Glomerular endothelial cell (primary cell): ENCODE measurements around the gene PRSS56. TPM values are rescaled to one million over a fixed set of nuclear protein-coding genes. Genes with fewer than 3 reads are reported as not detected.
"Not testable (repeated sequence)": the region's sequence is repeated elsewhere in the genome, so short reads cannot be mapped to it uniquely, and the experiment has no call there.

ENCODE experiments used
- DNase-seq: peaks from one replicate; pipeline ENCODE4 v3.0.0-alpha.2; 2011; ENCODE audit warnings: low read depth, low spot score; ENCODE audit errors: extremely low read depth
- total RNA-seq: library from RNA; depleted of rRNA; stranded (reverse); fragments of >200 nt; gene quantifications from 2 replicates; pipeline ENCODE4 v1.2.3, GENCODE V29; 2015

Gene PRSS56
- total RNA-seq, 1 donor from 2014 or later = not detected

DNA sequence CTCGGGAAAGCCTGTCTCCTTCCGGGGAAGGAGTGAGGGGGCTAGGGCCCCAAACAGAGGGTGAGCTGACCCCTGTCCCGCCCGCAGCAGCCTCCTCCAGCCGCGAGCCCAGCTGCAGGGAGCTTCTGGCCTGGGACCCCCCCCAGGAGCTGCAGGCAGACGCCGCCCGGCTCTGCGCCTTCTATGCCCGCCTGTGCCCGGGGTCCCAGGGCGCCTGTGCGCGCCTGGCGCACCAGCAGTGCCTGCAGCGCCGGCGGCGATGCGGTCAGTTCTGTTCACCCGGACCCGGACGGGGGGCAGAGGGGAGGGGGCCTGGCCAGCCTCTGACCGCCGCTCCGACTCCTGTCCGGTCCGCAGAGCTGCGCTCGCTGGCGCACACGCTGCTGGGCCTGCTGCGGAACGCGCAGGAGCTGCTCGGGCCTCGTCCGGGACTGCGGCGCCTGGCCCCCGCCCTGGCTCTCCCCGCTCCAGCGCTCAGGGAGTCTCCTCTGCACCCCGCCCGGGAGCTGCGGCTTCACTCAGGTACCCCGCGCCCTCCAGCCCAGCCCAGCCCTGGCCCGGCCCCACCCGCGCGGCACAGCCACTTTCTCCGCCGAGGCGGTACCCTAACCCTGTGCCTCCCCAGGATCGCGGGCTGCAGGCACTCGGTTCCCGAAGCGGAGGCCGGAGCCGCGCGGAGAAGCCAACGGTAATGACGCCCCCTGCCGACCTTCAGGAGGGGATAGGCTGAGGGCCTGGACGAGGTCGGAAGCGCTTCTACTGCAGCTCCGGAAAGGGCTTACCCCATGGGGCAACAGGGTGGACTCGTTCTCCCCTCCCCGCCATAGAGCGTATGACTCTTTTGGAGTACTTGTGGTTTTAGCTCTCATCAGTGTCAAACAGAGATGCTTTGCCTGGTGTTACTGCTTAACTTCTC, 3.8 kb downstream of the PRSS56 start:
- DNase-seq = no peak

GRCh38 chr2:232524771-232525170, 4.6 kb downstream of the PRSS56 start:
- no peak for DNase-seq

DNA sequence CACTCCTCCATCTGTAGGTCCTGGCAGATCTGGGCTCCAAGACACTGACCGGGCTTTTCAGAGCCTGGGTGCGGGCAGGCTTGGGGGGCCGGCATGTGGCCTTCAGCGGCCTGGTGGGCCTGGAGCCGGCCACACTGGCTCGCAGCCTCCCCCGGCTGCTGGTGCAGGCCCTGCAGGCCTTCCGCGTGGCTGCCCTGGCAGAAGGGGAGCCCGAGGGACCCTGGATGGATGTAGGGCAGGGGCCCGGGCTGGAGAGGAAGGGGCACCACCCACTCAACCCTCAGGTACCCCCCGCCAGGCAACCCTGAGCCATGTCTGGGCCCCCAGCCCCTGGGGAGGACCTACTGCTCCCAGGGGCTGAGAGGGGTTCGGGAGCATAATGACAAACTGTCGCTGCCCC, 5.0 kb downstream of the PRSS56 start:
- DNase-seq = no peak

DNA sequence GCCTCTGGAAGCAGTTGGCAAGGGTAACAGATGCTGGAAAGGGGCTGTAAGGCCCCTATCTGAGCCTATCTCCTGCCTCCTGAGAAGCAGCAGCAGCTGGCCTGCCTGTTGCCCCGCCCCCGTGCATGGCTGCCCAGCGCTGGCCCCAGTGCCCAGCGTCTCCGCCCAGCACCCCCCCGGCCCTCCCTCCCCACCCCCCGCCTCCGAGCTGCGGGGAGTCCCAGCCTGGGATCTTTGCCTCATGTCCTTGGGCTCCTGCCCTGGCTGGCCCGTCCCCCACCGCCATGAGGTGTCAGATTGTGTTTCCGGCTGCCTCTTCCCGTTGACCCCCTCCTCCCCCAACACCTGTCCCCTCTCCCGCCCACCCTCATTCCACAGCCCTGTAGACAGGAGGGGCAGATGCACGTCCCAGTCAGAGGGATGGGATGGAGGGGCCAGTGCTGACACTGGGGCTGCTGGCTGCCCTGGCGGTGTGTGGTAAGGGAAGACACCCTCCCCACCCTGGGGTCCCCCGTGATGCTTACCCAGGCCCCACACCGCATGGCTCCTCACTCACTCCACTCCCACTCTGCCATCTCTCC, 5.7 kb downstream of the PRSS56 start, which contains the start of gene CHRND:
CHRND (plus strand) TSS at position 370 of the 581 bp plus-strand sequence; CDS start at position 426, 56 bp downstream.
- no peak for DNase-seq

- no peak for DNase-seq
These were observed 6.3 kb downstream of the PRSS56 start for GRCh38 chr2:232526372-232526941.

DNA sequence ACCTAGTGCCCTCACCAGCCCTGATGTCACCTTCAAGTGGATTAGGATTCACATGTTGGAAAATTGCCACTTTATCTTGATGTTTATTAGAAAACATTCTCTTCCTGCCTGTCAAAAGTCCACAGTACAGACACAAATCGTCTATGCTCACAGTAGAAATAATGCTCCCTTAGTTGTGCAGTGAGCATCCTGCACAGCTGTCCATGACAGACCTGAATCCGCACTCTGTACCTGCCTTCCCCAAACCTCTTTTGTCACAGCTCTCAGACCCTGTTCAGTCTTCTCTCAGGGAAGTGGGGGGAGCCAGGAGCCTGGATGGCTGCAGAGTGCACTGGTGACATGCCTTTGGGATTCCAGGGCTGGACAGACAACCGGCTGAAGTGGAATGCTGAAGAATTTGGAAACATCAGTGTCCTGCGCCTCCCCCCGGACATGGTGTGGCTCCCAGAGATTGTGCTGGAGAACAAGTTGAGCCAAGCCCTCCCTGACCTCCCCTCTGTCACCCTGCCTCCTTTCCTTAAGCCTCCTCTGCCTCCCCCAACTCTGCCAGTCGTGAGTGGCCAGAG, 7.8 kb downstream of the PRSS56 start:
- no peak for DNase-seq

- DNase-seq = no peak
These were observed 8.7 kb downstream of the PRSS56 start for GRCh38 chr2:232528746-232529460.

- no peak for DNase-seq
These were observed 9.8 kb downstream of the PRSS56 start for GRCh38 chr2:232529806-232530547.

DNA sequence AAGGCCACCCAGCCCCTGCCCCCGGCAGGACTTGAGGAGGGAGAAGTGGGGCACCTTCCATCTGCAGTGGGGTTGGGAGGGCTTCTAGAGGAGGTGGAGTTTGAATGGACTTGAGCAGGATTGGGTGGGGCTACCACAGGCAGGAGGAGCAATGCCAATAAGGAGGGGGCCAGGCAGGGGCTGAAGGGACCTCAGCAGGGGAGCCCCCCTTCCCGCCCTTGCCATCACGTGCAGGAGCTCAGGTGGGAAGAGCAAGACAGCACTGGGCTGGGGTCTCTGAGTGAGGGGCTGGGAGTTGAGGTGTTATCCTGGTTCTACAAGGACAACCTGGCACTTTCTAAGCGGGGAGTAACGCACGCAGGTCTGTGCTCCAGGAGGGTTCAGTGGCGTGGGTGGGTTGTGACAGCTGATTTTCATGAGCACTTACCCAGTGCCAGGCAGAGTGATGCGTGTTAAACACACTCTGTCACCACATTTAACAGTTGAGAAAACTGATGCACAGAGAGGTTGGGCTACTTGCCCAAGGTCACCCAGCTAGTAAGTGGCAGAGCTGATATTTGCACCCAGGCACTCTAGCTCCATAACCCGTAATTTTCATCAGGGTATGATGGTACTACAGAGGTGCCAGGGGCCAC, 10.6 kb downstream of the PRSS56 start:
- no peak for DNase-seq

GRCh38 chr2:232532419-232532818, 12.2 kb downstream of the PRSS56 start:
- DNase-seq = no peak

GRCh38 chr2:232532821-232533220, 12.6 kb downstream of the PRSS56 start:
- not testable (repeated sequence) for DNase-seq

DNA sequence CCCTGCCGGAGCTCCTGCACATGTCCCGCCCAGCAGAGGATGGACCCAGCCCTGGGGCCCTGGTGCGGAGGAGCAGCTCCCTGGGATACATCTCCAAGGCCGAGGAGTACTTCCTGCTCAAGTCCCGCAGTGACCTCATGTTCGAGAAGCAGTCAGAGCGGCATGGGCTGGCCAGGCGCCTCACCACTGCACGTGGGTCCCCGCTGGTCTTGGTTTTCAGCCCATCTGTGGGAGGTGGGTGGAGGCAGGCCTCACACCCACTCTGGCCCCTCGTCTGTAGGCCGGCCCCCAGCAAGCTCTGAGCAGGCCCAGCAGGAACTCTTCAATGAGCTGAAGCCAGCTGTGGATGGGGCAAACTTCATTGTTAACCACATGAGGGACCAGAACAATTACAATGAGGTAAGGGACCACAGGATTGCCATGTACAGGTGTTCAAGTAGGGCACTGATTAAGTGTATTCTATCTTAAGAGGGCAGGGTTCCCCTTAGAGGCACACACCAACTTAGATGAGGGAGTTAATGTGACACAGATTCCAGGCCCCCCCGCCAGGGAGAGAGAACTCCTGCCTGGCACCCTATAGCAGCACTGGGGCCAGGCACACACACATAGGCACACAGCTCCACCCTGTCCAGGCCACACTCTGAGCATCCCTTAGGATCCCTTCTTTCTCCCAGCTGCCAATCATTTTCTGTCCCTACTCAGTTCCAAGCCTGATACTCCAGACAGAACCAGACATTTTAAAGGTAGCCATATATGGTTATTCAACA, 13.9 kb downstream of the PRSS56 start:
- no peak for DNase-seq

DNA sequence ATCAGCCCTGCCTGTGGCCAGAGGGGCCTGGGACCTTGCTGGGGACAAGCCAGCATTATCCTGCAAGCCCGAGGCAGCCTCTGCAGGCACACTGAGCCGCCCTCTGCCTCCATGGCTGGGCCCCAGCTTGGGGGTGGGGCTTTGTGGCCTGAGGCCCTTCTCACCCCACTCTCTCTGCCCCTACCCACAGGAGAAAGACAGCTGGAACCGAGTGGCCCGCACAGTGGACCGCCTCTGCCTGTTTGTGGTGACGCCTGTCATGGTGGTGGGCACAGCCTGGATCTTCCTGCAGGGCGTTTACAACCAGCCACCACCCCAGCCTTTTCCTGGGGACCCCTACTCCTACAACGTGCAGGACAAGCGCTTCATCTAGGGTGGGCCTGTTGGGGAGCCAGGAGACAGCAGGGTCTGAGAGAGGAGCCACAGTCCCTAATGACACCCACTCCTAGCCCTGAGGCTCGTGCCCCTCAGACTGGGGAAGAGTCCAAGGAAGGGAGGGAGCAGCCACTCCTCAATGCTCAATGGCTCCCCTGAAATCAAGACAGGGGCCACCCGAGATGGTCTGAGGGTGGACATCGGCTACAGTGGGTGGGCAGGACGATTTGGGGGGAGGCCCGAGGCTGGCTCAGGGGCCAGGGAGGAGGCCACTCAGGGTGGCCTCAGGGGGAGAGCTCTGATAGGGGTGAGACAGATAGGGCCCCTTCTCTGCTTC, 14.9 kb downstream of the PRSS56 start:
- DNase-seq = no peak

- no peak for DNase-seq
These were observed 15.8 kb downstream of the PRSS56 start for GRCh38 chr2:232535761-232536530.

GRCh38 chr2:232537079-232537478, 16.9 kb downstream of the PRSS56 start:
- DNase-seq = no peak

DNA sequence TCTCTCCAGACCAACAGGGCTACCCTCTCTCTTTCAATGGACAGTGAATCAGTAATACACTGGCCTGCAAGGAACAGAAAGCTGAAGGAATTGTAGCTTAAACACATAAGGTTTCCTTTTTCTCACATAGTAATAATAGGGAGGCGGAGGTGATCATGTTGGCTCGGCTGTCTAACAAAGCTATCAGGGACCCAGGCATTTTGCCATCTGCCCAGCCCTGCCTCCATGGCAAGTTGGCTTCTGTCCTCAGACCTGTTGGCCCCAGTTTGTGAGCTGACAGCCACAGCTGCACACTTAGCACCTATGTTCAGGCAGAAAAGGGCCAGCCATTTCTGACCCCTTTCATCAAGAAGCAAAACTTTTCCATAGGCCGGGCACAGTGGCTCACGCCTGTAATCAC, 17.3 kb downstream of the PRSS56 start:
- no peak for DNase-seq

GRCh38 chr2:232538671-232539070, 18.5 kb downstream of the PRSS56 start:
- DNase-seq = no peak
